Neuronal stem cell (in vitro differentiated cells): ENCODE data around the gene CNTLN.
"Not testable (repeated sequence)": the region's sequence is repeated elsewhere in the genome, so short reads cannot be mapped to it uniquely, and the experiment has no call there.

Experiments used
- DNase-seq: peaks from one replicate; pipeline ENCODE4 v3.0.0-alpha.2; 2013; ENCODE audit warnings: low spot score
- H2AFZ ChIP-seq: one replicate; pipeline ENCODE4 v1.6.1; 2013; ENCODE audit warnings: mild to moderate bottlenecking, low read length, inconsistent platforms
- H2AK5ac ChIP-seq: 2 replicates; pipeline ENCODE4 v1.6.1; 2013; ENCODE audit warnings: low read depth, mild to moderate bottlenecking, inconsistent platforms, low read length, moderate library complexity, mixed read lengths
- H2BK120ac ChIP-seq: 2 replicates; pipeline ENCODE4 v1.6.1; 2013; ENCODE audit warnings: low read depth, mild to moderate bottlenecking, inconsistent platforms, low read length, moderate library complexity, mixed read lengths
- H2BK12ac ChIP-seq: one replicate; pipeline ENCODE4 v1.6.1; 2013; ENCODE audit warnings: low read length, inconsistent platforms
- H2BK15ac ChIP-seq: 2 replicates; pipeline ENCODE4 v1.6.1; 2013; ENCODE audit warnings: mild to moderate bottlenecking, low read length, inconsistent platforms, mixed read lengths
- H2BK5ac ChIP-seq: one replicate; pipeline ENCODE4 v1.6.1; 2013; ENCODE audit warnings: inconsistent platforms, mild to moderate bottlenecking, low read length, moderate library complexity
- H3K14ac ChIP-seq: one replicate; pipeline ENCODE4 v1.6.1; 2013; ENCODE audit warnings: low read length, inconsistent platforms
- H3K18ac ChIP-seq: 2 replicates; pipeline ENCODE4 v1.6.1; 2013; ENCODE audit warnings: low read length, inconsistent platforms
- H3K23ac ChIP-seq: 2 replicates; pipeline ENCODE4 v1.6.1; 2013; ENCODE audit warnings: low read depth, mild to moderate bottlenecking, mixed read lengths, low read length, inconsistent platforms; ENCODE audit not compliant: poor library complexity
- H3K27ac ChIP-seq: replicated peaks from 3 replicates; pipeline ENCODE4 v1.5.1; 2013; ENCODE audit warnings: low read length, inconsistent platforms
- H3K27me3 ChIP-seq, 3 experiments: 2 replicates each; pipeline ENCODE4 v1.6.1; 2013; ENCODE audit warnings: low read length in 3 of 3, mild to moderate bottlenecking in 2 of 3, inconsistent platforms in 1 of 3, low read depth in 1 of 3, mixed read lengths in 1 of 3, moderate library complexity in 1 of 3; ENCODE audit not compliant: control insufficient read depth in 3 of 3, insufficient read depth in 3 of 3
- H3K36me3 ChIP-seq, 2 donors: replicated peaks in 1 of 2; 2 replicates each; pipeline ENCODE4 v1.6.1; 2013; ENCODE audit warnings: low read length in 2 of 2; ENCODE audit not compliant: control insufficient read depth in 2 of 2, insufficient read depth in 2 of 2
- H3K4ac ChIP-seq: 2 replicates; pipeline ENCODE4 v1.6.1; 2013; ENCODE audit warnings: inconsistent platforms, mild to moderate bottlenecking, low read length, moderate library complexity
- H3K4me1 ChIP-seq, 2 donors: 1 replicate in 1 of 2; 2 replicates in 1 of 2; pipeline ENCODE4 v1.6.1; 2013; ENCODE audit warnings: low read length in 2 of 2, low read depth in 1 of 2; ENCODE audit not compliant: control insufficient read depth in 2 of 2, insufficient read depth in 1 of 2
- H3K4me2 ChIP-seq: one replicate; pipeline ENCODE4 v1.6.1; 2013; ENCODE audit warnings: mild to moderate bottlenecking, low read length, inconsistent platforms; ENCODE audit not compliant: insufficient read depth, poor library complexity, severe bottlenecking
- H3K4me3 ChIP-seq, 2 donors: 2 replicates each; pipeline ENCODE4 v1.5.1; 2013; ENCODE audit warnings: low read length in 2 of 2, mild to moderate bottlenecking in 2 of 2, inconsistent platforms in 1 of 2, moderate library complexity in 1 of 2
- H3K79me1 ChIP-seq: one replicate; pipeline ENCODE4 v1.6.1; 2013; ENCODE audit warnings: low read depth, mild to moderate bottlenecking, inconsistent platforms, low read length, moderate library complexity
- H3K9ac ChIP-seq: one replicate; pipeline ENCODE4 v1.6.1; 2013; ENCODE audit warnings: mild to moderate bottlenecking, low read depth, low read length, inconsistent platforms; ENCODE audit not compliant: poor library complexity
- H3K9me3 ChIP-seq, 2 donors: replicated peaks in 1 of 2; 2 replicates each; pipeline versions ENCODE3 to v1.6.1; 2013; ENCODE audit warnings: low read length in 2 of 2, mild to moderate bottlenecking in 2 of 2, inconsistent platforms in 1 of 2, low read depth in 1 of 2, mixed read lengths in 1 of 2, moderate library complexity in 1 of 2; ENCODE audit not compliant: control insufficient read depth in 2 of 2, insufficient read depth in 1 of 2
- H4K8ac ChIP-seq: one replicate; pipeline ENCODE4 v1.6.1; 2013; ENCODE audit warnings: low read depth, mild to moderate bottlenecking, inconsistent platforms, low read length, moderate library complexity
- H4K91ac ChIP-seq: one replicate; pipeline ENCODE4 v1.6.1; 2013; ENCODE audit warnings: low read length, low read depth, mild to moderate bottlenecking, inconsistent platforms; ENCODE audit not compliant: poor library complexity
- WGBS, 2 donors: extraction: QIAGEN DNeasy Blood & Tissue Kit; methylation state at CpG; one replicate each; pipeline ENCODE4 v1.1.7; 2013; ENCODE audit warnings: missing lambda C conversion rate in 2 of 2, mixed read lengths in 1 of 2; ENCODE audit not compliant: insufficient read length in 2 of 2, insufficient replicate concordance in 1 of 2; ENCODE audit errors: extremely low coverage in 2 of 2; 5-methylcytosine and 5-hydroxymethylcytosine counted together

The CNTLN gene

GRCh38 chr9:17269799-17270198, 135.0 kb downstream of the CNTLN start:
- Histone ChIP-seq H3K36me3 (no peaks in the 10 kb centered on the region), H3K27me3 (no peaks in the 10 kb centered on the region), H3K18ac (no peak overlapping the region), H4K91ac (no peak overlapping the region), H3K14ac (no peak overlapping the region), H3K4me1 (no peaks in the 10 kb centered on the region), H2BK5ac (no peak overlapping the region), H4K8ac (no peak overlapping the region), H2BK15ac (no peak overlapping the region), H2AFZ (no peak overlapping the region), H3K9me3 (no peaks in the 10 kb centered on the region), H2BK120ac (no peak overlapping the region), H2AK5ac (no peak overlapping the region), H3K4me3 (no peak overlapping the region), H3K9ac (no peak overlapping the region), H3K23ac (no peak overlapping the region), H3K4me2 (no peak overlapping the region), H3K79me1 (no peaks in the 10 kb centered on the region), H2BK12ac (no peak overlapping the region), H3K27ac (no peak overlapping the region), H3K4ac (no peak overlapping the region)
- no peak for DNase-seq

GRCh38 chr9:17272536-17272935, 137.7 kb downstream of the CNTLN start:
- Histone ChIP-seq H3K27me3 (no peaks in the 10 kb centered on the region), H4K91ac (no peak overlapping the region), H3K4me3 (no peak overlapping the region), H3K18ac (no peak overlapping the region), H3K4me1 (no peaks in the 10 kb centered on the region), H4K8ac (no peak overlapping the region), H2BK120ac (no peak overlapping the region), H3K4ac (no peak overlapping the region), H3K79me1 (no peaks in the 10 kb centered on the region), H3K14ac (no peak overlapping the region), H2BK5ac (no peak overlapping the region), H2AK5ac (no peak overlapping the region), H3K36me3 (no peaks in the 10 kb centered on the region), H3K27ac (no peak overlapping the region), H3K23ac (no peak overlapping the region), H3K9ac (no peak overlapping the region), H2BK12ac (no peak overlapping the region), H3K4me2 (no peak overlapping the region), H3K9me3 (no peaks in the 10 kb centered on the region), H2AFZ (no peak overlapping the region), H2BK15ac (no peak overlapping the region)
- DNase-seq = no peak

DNA sequence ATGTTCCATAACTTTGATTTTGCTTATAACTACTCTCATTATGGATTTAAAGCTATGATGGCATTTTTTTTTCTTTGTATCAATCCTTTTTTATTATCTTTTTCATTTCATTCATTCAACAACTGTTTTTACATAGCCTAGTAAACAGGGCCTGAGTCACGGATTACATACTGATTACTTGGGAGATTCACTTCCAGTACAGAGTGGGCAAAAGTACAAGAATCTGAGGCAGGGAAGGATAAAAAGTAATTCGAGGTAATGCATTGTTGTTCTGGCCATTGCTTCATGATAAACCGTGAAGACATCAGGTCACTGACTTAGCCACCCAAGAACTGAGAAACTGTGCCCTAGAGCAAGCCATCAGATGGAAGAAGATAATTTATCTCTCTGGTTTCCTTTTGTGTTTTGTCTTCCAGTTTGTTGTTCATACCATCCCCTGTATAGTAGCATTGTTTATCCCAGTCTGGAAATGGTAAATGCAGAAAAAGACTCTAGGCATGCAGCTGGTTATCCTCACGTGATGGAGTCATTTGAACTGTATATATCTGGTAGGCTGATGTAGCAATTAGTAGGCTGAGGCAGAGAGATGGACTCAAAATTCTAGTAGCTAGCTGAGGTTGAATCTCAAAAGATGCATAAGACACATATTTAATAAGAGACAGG, 145.6 kb downstream of the CNTLN start:
- Histone ChIP-seq H3K23ac (no peak overlapping the region), H3K79me1 (no peaks in the 10 kb centered on the region), H2BK5ac (no peak overlapping the region), H4K91ac (no peak overlapping the region), H3K36me3 (no peaks in the 10 kb centered on the region), H2AFZ (no peak overlapping the region), H3K4me3 (no peak overlapping the region), H4K8ac (no peak overlapping the region), H3K27ac (no peak overlapping the region), H3K9ac (no peak overlapping the region), H2AK5ac (no peak overlapping the region), H2BK120ac (no peak overlapping the region), H3K4me1 (no peaks in the 10 kb centered on the region), H3K18ac (no peak overlapping the region), H3K27me3 (no peaks in the 10 kb centered on the region), H2BK15ac (no peak overlapping the region), H2BK12ac (no peak overlapping the region), H3K4me2 (no peak overlapping the region), H3K9me3 (no peaks in the 10 kb centered on the region), H3K14ac (no peak overlapping the region), H3K4ac (no peak overlapping the region)
- no CpG with 5 or more reads among the region's 4 CpGs for WGBS, 2 donors
- no peak for DNase-seq

DNA sequence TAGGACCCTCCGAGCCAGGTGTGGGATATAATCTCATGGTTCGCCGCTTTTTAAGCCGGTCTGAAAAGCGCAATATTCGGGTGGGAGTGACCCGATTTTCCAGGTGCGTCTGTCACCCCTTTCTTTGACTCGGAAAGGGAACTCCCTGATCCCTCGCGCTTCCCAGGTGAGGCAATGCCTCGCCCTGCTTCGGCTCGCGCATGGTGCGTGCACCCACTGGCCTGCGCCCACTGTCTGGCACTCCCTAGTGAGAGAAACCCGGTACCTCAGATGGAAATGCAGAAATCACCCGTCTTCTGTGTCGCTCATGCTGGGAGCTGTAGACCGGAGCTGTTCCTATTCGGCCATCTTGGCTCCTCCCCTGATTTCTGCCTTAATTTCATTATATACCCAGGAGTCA, 155.8 kb downstream of the CNTLN start:
- not testable (repeated sequence) for H3K4me2 ChIP-seq, H2AFZ ChIP-seq, H4K8ac ChIP-seq, H3K9me3 ChIP-seq, DNase-seq, H2AK5ac ChIP-seq, H2BK5ac ChIP-seq, H3K4me1 ChIP-seq, H2BK12ac ChIP-seq, H3K14ac ChIP-seq, H3K27me3 ChIP-seq, H3K18ac ChIP-seq, H3K4ac ChIP-seq, H3K4me3 ChIP-seq, H3K23ac ChIP-seq, H3K27ac ChIP-seq, H4K91ac ChIP-seq, H3K79me1 ChIP-seq, H3K9ac ChIP-seq, H2BK120ac ChIP-seq, H2BK15ac ChIP-seq, H3K36me3 ChIP-seq
- no CpG with 5 or more reads among the region's 22 CpGs for WGBS, 2 donors
